ENCODE measurements around the gene DDX50. TPM values are rescaled to one million over a fixed set of nuclear protein-coding genes. Genes with fewer than 3 reads are reported as not detected.

The DDX50 gene
- 10 to 100 TPM; 28.3 to 33.1 (median 31.9) TPM for total RNA-seq
- 59.8 TPM for total RNA-seq (2013)

DNA sequence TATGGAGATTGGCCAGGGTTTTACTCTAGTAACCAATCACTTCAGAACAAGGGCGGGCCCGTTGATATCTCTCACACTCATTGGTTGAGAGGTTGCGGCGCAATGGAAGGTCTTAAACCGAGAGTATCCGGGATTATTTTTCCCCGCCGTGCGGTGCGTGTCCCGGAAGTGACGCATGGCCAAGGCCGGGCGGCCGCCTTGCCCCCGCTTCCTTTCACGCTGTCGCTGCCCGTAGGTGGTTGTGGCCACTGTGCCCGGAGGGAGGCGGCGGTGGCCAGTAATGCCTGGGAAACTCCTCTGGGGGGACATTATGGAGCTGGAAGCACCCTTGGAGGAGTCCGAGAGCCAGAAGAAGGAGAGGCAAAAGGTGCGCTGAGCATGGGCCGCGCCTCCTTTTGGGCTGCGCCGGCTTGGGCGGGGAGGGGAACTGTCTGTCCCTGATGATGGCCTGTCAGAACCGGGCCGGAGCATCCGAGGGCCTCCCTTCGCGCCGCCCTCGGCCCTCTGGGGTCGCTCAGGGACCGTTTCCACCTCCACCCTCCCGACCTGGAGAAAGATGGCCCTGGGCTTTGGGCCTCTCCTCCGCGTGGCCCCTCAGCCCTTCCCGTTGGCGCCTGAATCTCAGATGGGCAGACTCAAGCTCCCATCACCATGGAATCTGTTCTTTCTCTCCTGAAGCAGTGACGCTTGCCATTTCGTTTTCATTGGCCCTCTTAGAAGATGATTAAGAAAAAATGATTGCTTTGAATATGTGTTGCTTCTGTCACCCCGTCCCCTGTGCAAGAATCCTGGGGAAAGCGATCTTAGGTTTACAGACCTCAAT is at the start of gene DDX50:
TSS of gene DDX50 (plus strand) at position 211 of the 823 bp plus-strand sequence. CDS start at position 281, 70 bp downstream.
- intact Hi-C loops (cut with micrococcal nuclease): loop anchor here (1.0 kb wide), 1 partner anchor 54 kb away; no protein-coding TSS in a partner anchor

DNA sequence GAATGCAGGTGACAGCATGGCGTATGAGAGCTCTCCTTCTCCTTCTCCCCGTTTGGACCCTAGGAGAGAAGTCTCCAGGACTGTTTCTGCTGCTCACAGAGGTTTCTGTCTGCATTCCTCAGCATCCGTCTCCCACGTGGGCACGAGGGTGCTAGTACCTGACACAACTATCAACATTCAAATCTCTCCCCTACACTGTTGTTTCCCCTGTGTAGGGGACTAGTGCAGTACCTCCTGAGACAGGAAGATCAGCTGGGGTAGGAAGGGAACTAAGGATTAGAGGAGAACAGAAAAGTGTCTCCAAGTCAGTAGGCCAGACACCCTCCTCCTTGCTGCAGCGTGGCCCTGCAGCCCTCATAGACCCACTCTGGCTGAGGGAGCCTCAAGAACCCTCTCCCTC is 44.8 kb upstream of the DDX50 start:
- Histone ChIP-seq H3K27ac (ENCODE audit: low read length) (no peak overlapping the region), H3K4me1 (ENCODE audit: control insufficient read depth, insufficient read depth, low read length) (no peaks in the 10 kb centered on the region), H3K9me3 (ENCODE audit: control insufficient read depth, insufficient read depth, low read length) (peaks cover 14% of the 10 kb centered on the region), H3K36me3 (ENCODE audit: control insufficient read depth, insufficient read depth, low read length) (no peaks in the 10 kb centered on the region), H3K27me3 (ENCODE audit: control insufficient read depth, insufficient read depth, low read length) (no peaks in the 10 kb centered on the region), H3K4me3 (ENCODE audit: low read length) (no peak overlapping the region)
- H3K4me3 Mint-ChIP-seq: no peak overlapping the region
- no peak overlapping the region for H3K27ac Mint-ChIP-seq
- ATAC-seq: no peak
- H3K4me1 Mint-ChIP-seq: no peaks in the 10 kb centered on the region
- intact Hi-C loops (cut with micrococcal nuclease): no loop called here
- 85% methylated on average over 6 of the region's 6 CpGs for WGBS (ENCODE audit: insufficient coverage)
- no peaks in the 10 kb centered on the region for H3K36me3 Mint-ChIP-seq
- DNase-seq: no peak
- H3K9me3 Mint-ChIP-seq: peaks cover 3 to 9% of the 10 kb centered on the region in 2 donors
- H3K27me3 Mint-ChIP-seq (ENCODE audit: low read depth in 2 of 2): peaks cover 4 to 8% of the 10 kb centered on the region in 2 donors
- TF ChIP-seq, protein P1, sequence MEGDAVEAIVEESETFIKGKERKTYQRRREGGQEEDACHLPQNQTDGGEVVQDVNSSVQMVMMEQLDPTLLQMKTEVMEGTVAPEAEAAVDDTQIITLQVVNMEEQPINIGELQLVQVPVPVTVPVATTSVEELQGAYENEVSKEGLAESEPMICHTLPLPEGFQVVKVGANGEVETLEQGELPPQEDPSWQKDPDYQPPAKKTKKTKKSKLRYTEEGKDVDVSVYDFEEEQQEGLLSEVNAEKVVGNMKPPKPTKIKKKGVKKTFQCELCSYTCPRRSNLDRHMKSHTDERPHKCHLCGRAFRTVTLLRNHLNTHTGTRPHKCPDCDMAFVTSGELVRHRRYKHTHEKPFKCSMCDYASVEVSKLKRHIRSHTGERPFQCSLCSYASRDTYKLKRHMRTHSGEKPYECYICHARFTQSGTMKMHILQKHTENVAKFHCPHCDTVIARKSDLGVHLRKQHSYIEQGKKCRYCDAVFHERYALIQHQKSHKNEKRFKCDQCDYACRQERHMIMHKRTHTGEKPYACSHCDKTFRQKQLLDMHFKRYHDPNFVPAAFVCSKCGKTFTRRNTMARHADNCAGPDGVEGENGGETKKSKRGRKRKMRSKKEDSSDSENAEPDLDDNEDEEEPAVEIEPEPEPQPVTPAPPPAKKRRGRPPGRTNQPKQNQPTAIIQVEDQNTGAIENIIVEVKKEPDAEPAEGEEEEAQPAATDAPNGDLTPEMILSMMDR (IDR thresholded peaks at IDR 0.05): no peak

More for the DNA sequence above, at the start of gene DDX50:
- H3K9me3 ChIP-seq (ENCODE audit: control insufficient read depth, insufficient read depth, low read length): no peaks in the 10 kb centered on the region
- ATAC-seq (peak; percentile 92 to 99 (median 93)), DNase-seq (peak; percentile 94 to 98)
- TF ChIP-seq, protein P1 (IDR thresholded peaks at IDR 0.05): no peak
- under 1% methylated on average over 47 of the region's 47 CpGs for WGBS (ENCODE audit: insufficient coverage)
- peak within 1 kb of the TSS; percentile 93 for H3K4me3 ChIP-seq (ENCODE audit: low read length)
- H3K4me1 Mint-ChIP-seq: peaks cover 35 to 42% of the 10 kb centered on the region in 2 donors
- H3K36me3 ChIP-seq (ENCODE audit: control insufficient read depth, insufficient read depth, low read length): no peaks in the 10 kb centered on the region
- no peaks in the 10 kb centered on the region for H3K27me3 ChIP-seq (ENCODE audit: control insufficient read depth, insufficient read depth, low read length)
- H3K27ac ChIP-seq (ENCODE audit: low read length): peak within 1 kb of the TSS; percentile 95
- H3K27ac Mint-ChIP-seq: peak within 1 kb of the TSS; percentile 99 to 100
- peak within 1 kb of the TSS; percentile 97 for H3K4me3 Mint-ChIP-seq
- H3K4me1 ChIP-seq (ENCODE audit: control insufficient read depth, insufficient read depth, low read length): peaks cover 21% of the 10 kb centered on the region
- peaks cover 3% of the 10 kb centered on the region for H3K36me3 Mint-ChIP-seq
- no peaks in the 10 kb centered on the region for H3K9me3 Mint-ChIP-seq
- H3K27me3 Mint-ChIP-seq (ENCODE audit: low read depth in 2 of 2): peaks cover 6 to 7% of the 10 kb centered on the region in 2 donors

DNA sequence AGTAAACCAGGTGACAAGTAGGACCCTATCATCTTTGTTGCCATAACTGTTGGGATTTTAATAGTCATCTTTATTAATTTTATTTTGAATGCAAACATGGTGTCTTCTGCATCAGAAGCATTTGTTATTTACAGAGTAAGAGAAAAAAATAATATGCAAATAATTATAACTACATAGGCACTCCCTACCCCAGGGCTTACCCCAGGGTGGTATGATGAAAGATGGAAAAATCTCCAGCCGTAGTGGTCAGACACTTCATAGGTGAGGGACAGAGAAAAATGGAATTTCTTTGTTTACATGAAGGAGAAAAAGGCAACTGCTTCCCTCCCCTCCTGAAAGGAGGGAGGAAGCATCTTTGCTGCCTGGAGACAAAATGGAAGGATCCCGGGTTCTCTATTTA is 44.1 kb upstream of the DDX50 start:
- no peak overlapping the region for H3K4me3 Mint-ChIP-seq
- Histone ChIP-seq H3K9me3 (ENCODE audit: control insufficient read depth, insufficient read depth, low read length) (peaks cover 19% of the 10 kb centered on the region), H3K36me3 (ENCODE audit: control insufficient read depth, insufficient read depth, low read length) (no peaks in the 10 kb centered on the region), H3K27me3 (ENCODE audit: control insufficient read depth, insufficient read depth, low read length) (no peaks in the 10 kb centered on the region), H3K4me3 (ENCODE audit: low read length) (no peak overlapping the region), H3K4me1 (ENCODE audit: control insufficient read depth, insufficient read depth, low read length) (no peaks in the 10 kb centered on the region), H3K27ac (ENCODE audit: low read length) (no peak overlapping the region)
- no peak for DNase-seq
- no peaks in the 10 kb centered on the region for H3K36me3 Mint-ChIP-seq
- peaks cover 3 to 9% of the 10 kb centered on the region in 2 donors for H3K9me3 Mint-ChIP-seq
- peaks cover 4 to 8% of the 10 kb centered on the region in 2 donors for H3K27me3 Mint-ChIP-seq (ENCODE audit: low read depth in 2 of 2)
- no peak overlapping the region for H3K27ac Mint-ChIP-seq
- no peak for ATAC-seq
- 75% methylated on average over 1 of the region's 2 CpGs for WGBS (ENCODE audit: insufficient coverage)
- no peaks in the 10 kb centered on the region for H3K4me1 Mint-ChIP-seq
- TF ChIP-seq, protein P1 (IDR thresholded peaks at IDR 0.05): no peak
- intact Hi-C loops (cut with micrococcal nuclease): no loop called here

Measured in natural killer cell (primary cell).